ENCODE data around the gene TEDC1.

GRCh38 chr14:105474483-105475268, 16.4 kb upstream of the TEDC1 start, which contains the start of gene CRIP2:
- TF ChIP-seq CTCF (IDR thresholded peaks at IDR 0.05; ENCODE audit: low read depth, low read length, poor library complexity, severe bottlenecking) (no peak), EZH2phosphoT487 (IDR thresholded peaks at IDR 0.05; ENCODE audit: borderline replicate concordance, low read length) (no peak; the same call in 1 of the 2 replicates)
